HG03025 (cell line): Measurements from ENCODE around the gene PCSK1N.

Experiments
- ATAC-seq: cut with Tn5 transposase; IDR thresholded peaks from one replicate; pipeline ENCODE4 v1.9.1; 2021; ENCODE audit warnings: mild to moderate bottlenecking, moderate library complexity; ENCODE audit not compliant: unreplicated experiment, low FRiP score

PCSK1N gene

GRCh38 chrX:48791063-48791820 lies 44.2 kb downstream of the PCSK1N start:
- no peak for ATAC-seq

GRCh38 chrX:48790477-48790876 lies 44.9 kb downstream of the PCSK1N start:
- no peak for ATAC-seq

GRCh38 chrX:48789366-48790220 lies 45.8 kb downstream of the PCSK1N start:
- no peak for ATAC-seq

GRCh38 chrX:48787505-48788443 lies 47.6 kb downstream of the PCSK1N start:
- no peak for ATAC-seq

- ATAC-seq, result no peak
These were observed 48.4 kb downstream of the PCSK1N start for GRCh38 chrX:48786825-48787504.

- ATAC-seq, result no peak
These were observed 49.0 kb downstream of the PCSK1N start, which contains the start of gene GATA1 for GRCh38 chrX:48786341-48786800. Gene GATA1 (plus strand): TSS chrX:48786590. CDS start chrX:48791110, 4,520 bp downstream.

GRCh38 chrX:48785540-48786214 lies 49.7 kb downstream of the PCSK1N start:
- no peak for ATAC-seq

GRCh38 chrX:48785186-48785539 lies 50.2 kb downstream of the PCSK1N start:
- ATAC-seq, result no peak

- no peak for ATAC-seq
These were observed 50.7 kb downstream of the PCSK1N start for GRCh38 chrX:48784726-48785125.

- ATAC-seq, result no peak
These were observed 52.6 kb downstream of the PCSK1N start for GRCh38 chrX:48782795-48783194.

GRCh38 chrX:48782216-48782615 lies 53.2 kb downstream of the PCSK1N start:
- no peak for ATAC-seq

GRCh38 chrX:48781705-48782104 lies 53.7 kb downstream of the PCSK1N start:
- ATAC-seq, result no peak
